GM12864 (cell line): Measurements from ENCODE around the gene TPST1.

Experiments
- DNase-seq: peaks from one replicate; pipeline ENCODE4 v3.0.0-alpha.2; 2011; ENCODE audit warnings: low read depth
- H3K4me3 ChIP-seq: 2 replicates; pipeline ENCODE4 v1.5.1; 2011; ENCODE audit warnings: mild to moderate bottlenecking, low read depth, low read length, control low read depth
- CTCF ChIP-seq: IDR thresholded peaks from 2 replicates; pipeline ENCODE4 v1.5.1; 2011; ENCODE audit warnings: low read depth, mild to moderate bottlenecking, moderate library complexity, low read length, control low read depth, inconsistent platforms; ENCODE audit errors: missing control alignments

The TPST1 gene

GRCh38 chr7:66267249-66267648, 62.1 kb downstream of the TPST1 start:
- DNase-seq: no peak
- no peak for TF ChIP-seq CTCF
- H3K4me3 ChIP-seq: no peak overlapping the region

DNA sequence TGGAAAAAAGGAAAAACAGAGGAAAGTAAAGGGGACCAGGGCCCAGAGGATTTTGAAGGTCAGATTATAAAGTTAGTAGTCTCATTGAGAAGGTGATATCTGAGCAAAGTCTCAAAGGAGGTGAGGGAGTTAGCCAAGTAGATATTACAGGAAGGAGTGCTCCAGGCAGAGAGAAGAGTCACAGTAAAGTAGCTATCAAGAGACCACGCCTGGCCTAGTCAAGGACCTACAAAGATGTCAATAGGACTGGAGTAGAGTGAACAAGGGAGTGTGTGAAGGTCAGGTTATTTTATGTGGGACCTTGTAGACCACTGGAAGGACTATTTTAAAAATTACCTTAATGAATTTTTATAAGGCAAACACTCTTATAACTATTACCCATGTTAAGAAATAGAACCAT, 64.8 kb downstream of the TPST1 start:
- no peak for DNase-seq
- H3K4me3 ChIP-seq: no peak overlapping the region
- TF ChIP-seq CTCF: no peak

GRCh38 chr7:66272321-66272720, 67.2 kb downstream of the TPST1 start:
- H3K4me3 ChIP-seq: no peak overlapping the region
- DNase-seq: no peak
- TF ChIP-seq CTCF: no peak

GRCh38 chr7:66276363-66276762, 71.2 kb downstream of the TPST1 start:
- no peak overlapping the region for H3K4me3 ChIP-seq
- DNase-seq: no peak
- no peak for TF ChIP-seq CTCF

- DNase-seq: no peak
- TF ChIP-seq CTCF: no peak
- no peak overlapping the region for H3K4me3 ChIP-seq
Observed at GRCh38 chr7:66277492-66277891, 72.4 kb downstream of the TPST1 start.

DNA sequence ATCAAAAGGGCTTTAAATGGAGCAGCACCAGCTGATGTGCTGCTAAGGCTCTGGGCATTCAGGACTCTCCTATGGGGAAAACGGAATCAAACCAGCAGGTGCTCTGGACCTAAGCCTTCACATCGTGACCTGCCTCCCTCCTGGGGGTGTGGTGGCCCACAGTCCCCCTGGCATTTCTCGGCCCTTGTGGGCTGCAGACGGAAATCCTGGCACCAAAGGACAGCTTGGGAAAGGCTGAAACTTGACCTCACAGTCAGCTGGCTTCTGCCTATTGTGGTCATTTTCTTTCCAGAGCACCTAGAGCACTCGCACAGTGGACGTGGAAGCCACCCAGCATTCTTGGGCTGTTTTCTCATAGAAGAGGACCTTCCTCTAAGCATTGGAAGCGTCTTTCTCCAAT, 74.8 kb downstream of the TPST1 start:
- TF ChIP-seq CTCF: no peak
- H3K4me3 ChIP-seq: no peak overlapping the region
- DNase-seq: no peak

DNA sequence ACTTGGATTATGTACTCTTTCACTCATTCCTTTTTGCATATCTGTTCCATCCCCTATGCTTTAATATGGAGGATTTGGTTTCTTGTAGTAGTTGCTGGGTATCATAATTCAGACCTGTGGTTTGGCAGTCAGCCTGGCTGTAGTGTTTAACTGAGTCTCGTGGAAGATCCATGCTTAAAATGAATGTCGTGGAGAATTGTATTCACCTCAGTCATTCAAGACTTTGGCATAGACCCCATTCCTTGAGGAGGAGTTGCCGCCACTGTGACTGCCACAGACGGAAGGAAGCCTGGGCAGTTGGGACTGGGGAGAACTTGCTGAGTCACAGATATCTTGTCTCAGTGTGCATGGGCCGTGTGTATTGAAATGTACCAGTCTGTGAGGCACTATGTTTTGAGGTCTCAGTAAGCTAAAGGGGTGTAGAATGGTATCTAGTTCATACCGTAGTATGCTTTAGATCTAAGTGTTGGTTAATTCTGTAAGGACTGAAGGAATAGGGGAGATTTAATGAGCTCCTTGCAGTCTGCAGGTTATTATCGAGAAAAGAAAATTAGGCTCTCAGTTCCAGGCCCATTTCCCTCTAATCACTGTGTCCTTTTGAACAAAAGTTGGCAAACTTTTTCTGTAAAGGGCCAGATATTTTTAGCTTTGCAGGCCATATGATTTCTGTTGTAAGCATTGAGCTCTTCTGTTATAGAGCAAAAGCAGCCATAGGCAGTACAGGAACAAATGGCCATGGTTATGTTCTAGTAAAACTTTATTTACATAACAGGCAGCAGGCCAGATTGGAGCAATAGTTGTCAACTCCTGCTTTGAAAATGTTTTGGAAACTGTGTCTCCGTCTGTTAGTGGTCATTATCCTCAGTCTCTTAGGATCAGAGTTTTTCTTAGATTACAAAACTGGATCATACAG, 76.8 kb downstream of the TPST1 start:
- no peak for TF ChIP-seq CTCF
- no peak overlapping the region for H3K4me3 ChIP-seq
- DNase-seq: no peak
